ENCODE results near the gene PDE4DIP. TPM values are rescaled to one million over a fixed set of nuclear protein-coding genes. Genes with fewer than 3 reads are reported as not detected.
A peak's percentile ranks its signal among the peaks of the same experiment; 100 is the strongest.
"Not testable (repeated sequence)": the region's sequence is repeated elsewhere in the genome, so short reads cannot be mapped to it uniquely, and the experiment has no call there.

PDE4DIP gene
- polyA plus RNA-seq, 1 donor: 57.5 TPM

DNA sequence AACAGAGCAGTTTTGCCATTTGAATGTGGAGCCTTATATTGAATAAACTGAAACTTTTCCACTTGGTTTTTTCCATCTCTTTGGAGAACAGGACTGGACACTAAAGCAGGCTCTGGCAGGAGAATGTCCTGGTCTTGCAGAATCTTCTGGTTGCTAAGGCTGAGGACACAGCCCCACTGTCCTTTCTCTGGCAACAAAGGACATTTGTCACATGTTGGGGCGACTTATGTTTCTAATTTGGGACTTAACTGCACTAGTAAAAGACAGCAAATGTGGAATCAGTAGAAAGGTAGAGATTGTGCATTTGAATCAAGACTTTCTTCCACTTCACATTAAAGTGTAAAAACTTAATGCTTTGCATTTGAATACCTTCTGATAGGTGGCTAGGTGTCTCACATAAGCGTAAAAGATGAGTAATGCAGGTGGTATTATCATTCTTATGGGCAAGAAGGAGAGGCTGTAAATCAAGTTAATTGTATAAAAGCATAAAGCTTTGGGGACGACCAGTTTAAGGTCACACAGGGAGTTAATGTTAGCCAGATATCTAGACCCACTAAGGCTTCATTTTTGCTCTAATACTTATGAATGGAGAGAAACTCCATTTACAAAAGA, 74.7 kb downstream of the PDE4DIP start:
- not testable (repeated sequence) for H3K36me3 ChIP-seq (ENCODE audit: control insufficient read depth, insufficient read depth, low read length); H3K4me1 ChIP-seq (ENCODE audit: control insufficient read depth, insufficient read depth, low read length); H3K27me3 ChIP-seq (ENCODE audit: control insufficient read depth, insufficient read depth, low read length); H3K9me3 ChIP-seq (ENCODE audit: control insufficient read depth, low read depth, low read length); DNase-seq; H3K27ac ChIP-seq (ENCODE audit: low read length); H3K4me3 ChIP-seq (ENCODE audit: low read length)
- no CpG with 5 or more reads among the region's 3 CpGs for WGBS (ENCODE audit: insufficient coverage, low lambda C conversion rate)

DNA sequence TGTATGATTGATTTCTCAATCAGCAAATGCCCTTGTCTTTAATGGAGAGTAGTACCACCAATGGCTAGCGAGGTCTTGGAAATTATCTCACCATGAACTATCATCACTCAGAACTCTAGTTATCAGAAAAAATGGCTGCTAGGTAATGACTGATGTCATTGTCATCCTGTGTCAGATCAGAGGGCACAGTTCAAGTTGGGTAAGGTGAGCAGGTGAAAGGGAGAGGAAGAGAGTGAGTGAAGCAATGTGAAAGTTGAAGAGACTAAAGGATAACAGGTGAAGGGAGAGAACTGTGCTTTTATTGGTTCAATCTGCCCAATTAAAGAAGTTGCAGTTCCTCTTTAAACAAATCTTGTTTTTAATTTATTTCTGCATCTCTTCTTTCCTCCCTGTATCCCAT, 76.8 kb downstream of the PDE4DIP start:
- H3K9me3 ChIP-seq (ENCODE audit: control insufficient read depth, low read depth, low read length); H3K27ac ChIP-seq (ENCODE audit: low read length); H3K4me1 ChIP-seq (ENCODE audit: control insufficient read depth, insufficient read depth, low read length); H3K27me3 ChIP-seq (ENCODE audit: control insufficient read depth, insufficient read depth, low read length); H3K36me3 ChIP-seq (ENCODE audit: control insufficient read depth, insufficient read depth, low read length); H3K4me3 ChIP-seq (ENCODE audit: low read length); DNase-seq: not testable (repeated sequence)
- WGBS (ENCODE audit: insufficient coverage, low lambda C conversion rate): no CpG with 5 or more reads among the region's 1 CpG

DNA sequence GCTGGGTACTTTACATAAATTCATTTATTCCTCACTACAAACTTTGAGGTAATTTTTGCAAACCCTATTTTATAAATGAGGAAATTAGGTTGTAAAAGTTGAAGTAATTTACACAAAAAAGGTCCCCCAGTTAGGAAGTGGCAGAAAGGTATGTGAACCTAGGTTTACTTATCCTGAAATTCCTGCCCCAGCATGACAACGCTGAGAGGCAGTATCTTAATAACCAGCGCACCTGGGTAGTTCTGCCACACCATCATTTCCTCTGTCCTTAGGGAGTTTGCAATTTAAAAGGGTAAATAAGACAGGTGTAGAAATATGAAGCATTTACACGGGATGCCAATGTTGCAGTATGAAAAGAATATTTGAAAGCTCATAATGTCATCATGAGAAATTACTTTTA, 79.6 kb downstream of the PDE4DIP start:
- H3K27ac ChIP-seq (ENCODE audit: low read length); H3K4me3 ChIP-seq (ENCODE audit: low read length); H3K36me3 ChIP-seq (ENCODE audit: control insufficient read depth, insufficient read depth, low read length); H3K4me1 ChIP-seq (ENCODE audit: control insufficient read depth, insufficient read depth, low read length); H3K27me3 ChIP-seq (ENCODE audit: control insufficient read depth, insufficient read depth, low read length); DNase-seq; H3K9me3 ChIP-seq (ENCODE audit: control insufficient read depth, low read depth, low read length): not testable (repeated sequence)
- no CpG with 5 or more reads among the region's 3 CpGs for WGBS (ENCODE audit: insufficient coverage, low lambda C conversion rate)

DNA sequence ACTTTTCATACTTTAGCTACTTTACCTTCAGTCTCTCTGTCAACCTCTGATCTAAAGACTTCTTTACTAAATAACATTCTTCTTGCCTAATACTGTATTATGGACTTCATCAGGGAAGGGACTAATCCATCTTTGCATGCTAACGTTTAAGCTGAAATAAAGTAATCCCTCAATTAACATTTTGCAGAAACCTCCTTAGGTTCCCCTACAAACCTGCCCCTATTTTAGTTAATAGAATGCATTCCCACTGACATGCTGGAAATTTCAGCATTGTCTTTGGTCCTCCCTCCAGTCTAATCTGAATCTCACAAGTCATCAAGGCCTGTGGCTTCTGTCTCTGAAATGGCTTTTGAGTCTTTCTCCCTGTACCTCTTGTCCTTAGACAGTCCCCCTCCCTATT, 83.4 kb downstream of the PDE4DIP start:
- not testable (repeated sequence) for DNase-seq; H3K36me3 ChIP-seq (ENCODE audit: control insufficient read depth, insufficient read depth, low read length); H3K27ac ChIP-seq (ENCODE audit: low read length); H3K9me3 ChIP-seq (ENCODE audit: control insufficient read depth, low read depth, low read length); H3K27me3 ChIP-seq (ENCODE audit: control insufficient read depth, insufficient read depth, low read length); H3K4me1 ChIP-seq (ENCODE audit: control insufficient read depth, insufficient read depth, low read length); H3K4me3 ChIP-seq (ENCODE audit: low read length)
- no CpG with 5 or more reads among the region's 1 CpG for WGBS (ENCODE audit: insufficient coverage, low lambda C conversion rate)

DNA sequence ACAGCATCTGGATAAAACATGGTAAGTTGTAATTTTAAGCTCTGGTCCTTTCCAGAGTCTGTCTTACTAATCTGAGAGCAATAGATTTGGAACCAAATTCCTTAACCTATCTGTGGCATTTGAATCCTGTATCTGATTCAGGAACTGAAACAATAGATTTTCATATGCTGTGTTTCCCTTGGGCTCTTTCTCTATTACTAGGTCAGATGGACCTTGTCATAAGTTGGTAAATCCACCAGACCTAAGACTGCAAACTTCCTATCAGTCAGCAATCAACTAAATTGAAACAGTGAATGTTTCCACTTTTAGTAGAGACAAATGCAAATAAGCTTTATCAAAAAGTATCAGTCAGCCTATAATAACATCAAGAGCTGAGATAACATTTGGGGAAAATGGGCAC, 85.0 kb downstream of the PDE4DIP start:
- not testable (repeated sequence) for H3K4me3 ChIP-seq (ENCODE audit: low read length); H3K9me3 ChIP-seq (ENCODE audit: control insufficient read depth, low read depth, low read length); H3K27ac ChIP-seq (ENCODE audit: low read length); H3K4me1 ChIP-seq (ENCODE audit: control insufficient read depth, insufficient read depth, low read length); H3K36me3 ChIP-seq (ENCODE audit: control insufficient read depth, insufficient read depth, low read length); DNase-seq; H3K27me3 ChIP-seq (ENCODE audit: control insufficient read depth, insufficient read depth, low read length)

DNA sequence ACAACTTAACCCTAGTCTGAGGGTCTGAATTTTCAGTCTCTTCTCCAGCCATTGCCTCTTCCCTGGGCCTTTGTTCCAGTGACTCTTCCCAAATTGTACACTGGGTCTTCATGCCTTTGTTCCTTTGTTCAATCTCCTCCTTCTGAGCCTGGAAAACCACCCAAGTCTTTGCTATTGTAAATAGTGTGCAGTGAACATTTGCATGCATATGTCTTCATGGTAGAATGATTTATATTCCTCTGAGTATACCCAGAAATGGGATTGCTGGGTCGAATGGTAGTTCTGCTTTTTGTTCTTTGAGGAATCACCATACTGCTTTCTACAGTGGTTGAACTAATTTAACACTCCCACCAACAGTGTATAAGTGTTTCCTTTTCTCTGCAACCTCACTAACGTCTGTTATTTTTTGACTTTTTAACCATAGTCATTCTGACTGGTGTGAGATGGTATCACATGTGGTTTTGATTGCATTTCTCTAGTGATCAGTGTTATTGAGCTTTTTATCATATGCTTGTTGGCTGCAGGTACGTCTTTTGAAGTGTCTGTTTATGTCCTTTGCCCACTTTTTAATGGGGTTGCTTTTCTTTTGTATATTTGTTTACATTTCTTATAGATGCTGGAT, 91.3 kb downstream of the PDE4DIP start:
- not testable (repeated sequence) for H3K36me3 ChIP-seq (ENCODE audit: control insufficient read depth, insufficient read depth, low read length); H3K27ac ChIP-seq (ENCODE audit: low read length); DNase-seq; H3K4me3 ChIP-seq (ENCODE audit: low read length); H3K9me3 ChIP-seq (ENCODE audit: control insufficient read depth, low read depth, low read length); H3K27me3 ChIP-seq (ENCODE audit: control insufficient read depth, insufficient read depth, low read length); H3K4me1 ChIP-seq (ENCODE audit: control insufficient read depth, insufficient read depth, low read length)
- no CpG with 5 or more reads among the region's 3 CpGs for WGBS (ENCODE audit: insufficient coverage, low lambda C conversion rate)

DNA sequence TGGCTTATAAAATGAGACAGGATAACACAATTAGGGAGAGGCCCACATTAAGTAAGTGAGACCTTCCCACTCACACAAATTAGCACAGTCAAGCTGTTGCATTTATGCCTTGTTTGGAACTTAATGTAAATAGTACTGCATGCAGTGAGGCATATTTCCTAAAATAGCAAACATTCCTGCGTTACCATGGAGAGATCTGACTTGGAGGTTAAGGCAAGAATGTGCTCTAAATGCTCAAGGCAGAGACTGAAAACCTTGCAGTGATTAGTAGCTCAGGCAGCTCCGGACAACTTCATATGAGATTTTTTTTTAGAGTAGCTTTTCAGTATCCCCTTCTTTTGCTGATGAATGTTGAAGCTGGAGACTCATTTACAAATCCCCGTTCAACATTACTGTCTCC, 98.7 kb downstream of the PDE4DIP start:
- not testable (repeated sequence) for H3K27ac ChIP-seq (ENCODE audit: low read length); H3K36me3 ChIP-seq (ENCODE audit: control insufficient read depth, insufficient read depth, low read length); H3K4me1 ChIP-seq (ENCODE audit: control insufficient read depth, insufficient read depth, low read length); H3K4me3 ChIP-seq (ENCODE audit: low read length); H3K9me3 ChIP-seq (ENCODE audit: control insufficient read depth, low read depth, low read length); DNase-seq; H3K27me3 ChIP-seq (ENCODE audit: control insufficient read depth, insufficient read depth, low read length)
- no CpG with 5 or more reads among the region's 3 CpGs for WGBS (ENCODE audit: insufficient coverage, low lambda C conversion rate)

DNA sequence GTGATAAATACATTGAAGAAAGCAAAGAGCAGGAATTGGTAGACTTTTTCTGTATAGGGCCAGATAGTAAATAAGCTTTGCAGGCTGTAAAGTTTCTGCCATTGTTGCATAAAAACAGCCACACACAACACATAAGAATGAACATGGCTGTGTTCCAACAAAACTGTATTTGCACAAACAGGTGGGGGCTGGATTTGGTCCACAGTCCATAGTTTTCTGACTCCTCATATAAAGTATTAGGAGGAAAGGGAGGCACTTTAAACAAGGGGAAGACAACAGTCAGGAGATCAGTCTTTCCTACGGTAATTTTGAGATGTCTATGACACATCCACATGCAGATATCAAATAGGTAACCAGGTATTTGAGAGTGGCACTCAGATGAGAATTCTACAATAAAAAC, 100.9 kb downstream of the PDE4DIP start:
- H3K27ac ChIP-seq (ENCODE audit: low read length); H3K27me3 ChIP-seq (ENCODE audit: control insufficient read depth, insufficient read depth, low read length); H3K9me3 ChIP-seq (ENCODE audit: control insufficient read depth, low read depth, low read length); H3K36me3 ChIP-seq (ENCODE audit: control insufficient read depth, insufficient read depth, low read length); H3K4me3 ChIP-seq (ENCODE audit: low read length); DNase-seq; H3K4me1 ChIP-seq (ENCODE audit: control insufficient read depth, insufficient read depth, low read length): not testable (repeated sequence)
- no CpG with 5 or more reads among the region's 1 CpG for WGBS (ENCODE audit: insufficient coverage, low lambda C conversion rate)

DNA sequence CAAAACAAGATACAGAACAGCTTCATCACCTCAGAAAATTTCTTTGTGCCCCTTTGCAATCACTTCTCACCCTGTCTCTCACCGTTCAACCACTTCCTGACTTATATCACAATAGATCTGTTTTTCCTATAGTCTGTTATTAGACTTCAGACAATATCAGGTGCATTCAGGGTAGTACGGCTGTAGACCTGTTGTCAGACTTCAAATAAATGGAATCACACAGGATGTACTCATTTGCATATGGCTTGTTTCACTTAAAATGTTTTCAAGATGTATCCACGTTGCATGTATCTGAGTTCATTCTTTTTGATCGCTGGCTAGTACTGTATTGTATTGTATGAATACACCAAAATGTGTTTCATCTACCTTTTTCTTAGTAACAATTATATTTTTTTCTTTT, 104.5 kb downstream of the PDE4DIP start:
- H3K36me3 ChIP-seq (ENCODE audit: control insufficient read depth, insufficient read depth, low read length); H3K4me3 ChIP-seq (ENCODE audit: low read length); H3K9me3 ChIP-seq (ENCODE audit: control insufficient read depth, low read depth, low read length); H3K27ac ChIP-seq (ENCODE audit: low read length); H3K4me1 ChIP-seq (ENCODE audit: control insufficient read depth, insufficient read depth, low read length); DNase-seq; H3K27me3 ChIP-seq (ENCODE audit: control insufficient read depth, insufficient read depth, low read length): not testable (repeated sequence)
- no CpG with 5 or more reads among the region's 4 CpGs for WGBS (ENCODE audit: insufficient coverage, low lambda C conversion rate)

DNA sequence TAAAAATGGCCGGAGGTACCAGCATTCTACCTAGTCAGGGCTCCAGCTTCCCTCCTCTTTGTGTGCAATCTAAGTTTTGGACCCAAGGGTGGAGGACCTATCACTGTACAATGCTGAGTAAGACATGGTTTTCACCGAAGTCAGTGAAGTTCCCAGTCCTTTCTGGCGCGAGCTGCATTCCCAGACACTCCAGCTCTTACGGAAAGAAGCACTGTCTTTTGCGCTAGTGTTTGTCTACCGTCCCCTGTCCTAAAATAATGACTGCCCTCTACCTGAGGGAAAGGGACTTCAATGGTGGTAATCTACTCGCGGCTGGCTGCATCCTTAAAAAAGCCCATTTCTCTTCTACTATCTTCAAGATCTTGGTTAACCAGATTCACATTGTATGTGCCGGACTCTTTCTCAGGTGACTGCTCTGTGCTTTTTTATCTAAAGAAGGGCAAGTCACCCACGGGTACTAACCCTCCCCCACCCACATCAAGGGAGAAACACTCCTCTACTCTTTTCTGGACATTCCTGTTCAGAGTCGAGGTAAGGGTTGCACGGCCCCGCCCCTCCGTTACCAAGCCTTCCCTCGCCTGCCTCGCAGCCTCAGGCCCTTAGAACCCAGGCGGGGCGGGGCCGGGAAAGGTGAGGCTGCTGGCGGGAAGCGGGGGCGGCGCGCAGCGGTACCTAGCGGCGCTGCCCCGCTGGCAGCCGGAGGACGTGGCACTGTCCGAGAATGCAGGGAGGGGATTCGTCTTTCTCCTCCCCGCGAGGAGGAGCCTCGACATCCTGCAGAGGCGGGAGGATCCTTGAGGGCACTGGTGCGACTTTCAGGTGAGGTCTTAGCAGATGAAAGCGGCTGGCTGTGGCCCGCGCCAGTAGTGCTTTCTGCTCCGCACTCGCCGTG, 107.4 kb downstream of the PDE4DIP start:
- peak; percentile 79 to 95 for DNase-seq
- no CpG with 5 or more reads among the region's 44 CpGs for WGBS (ENCODE audit: insufficient coverage, low lambda C conversion rate)
- peak overlapping the region; percentile 50 for H3K4me3 ChIP-seq (ENCODE audit: low read length)

More for the DNA sequence above, 107.4 kb downstream of the PDE4DIP start:
- not testable (repeated sequence) for H3K9me3 ChIP-seq (ENCODE audit: control insufficient read depth, low read depth, low read length); H3K27me3 ChIP-seq (ENCODE audit: control insufficient read depth, insufficient read depth, low read length); H3K36me3 ChIP-seq (ENCODE audit: control insufficient read depth, insufficient read depth, low read length); H3K4me1 ChIP-seq (ENCODE audit: control insufficient read depth, insufficient read depth, low read length)
- H3K27ac ChIP-seq (ENCODE audit: low read length): peak overlapping the region; percentile 75

Measured in large intestine (tissue), 3 donors.